ENCODE data around the gene RPLP2. TPM values are rescaled to one million over a fixed set of nuclear protein-coding genes. Genes with fewer than 3 reads are reported as not detected.

The RPLP2 gene
- total and polyA plus RNA-seq, 4 donors: 441 to 2,648 (median 1,513) TPM

DNA sequence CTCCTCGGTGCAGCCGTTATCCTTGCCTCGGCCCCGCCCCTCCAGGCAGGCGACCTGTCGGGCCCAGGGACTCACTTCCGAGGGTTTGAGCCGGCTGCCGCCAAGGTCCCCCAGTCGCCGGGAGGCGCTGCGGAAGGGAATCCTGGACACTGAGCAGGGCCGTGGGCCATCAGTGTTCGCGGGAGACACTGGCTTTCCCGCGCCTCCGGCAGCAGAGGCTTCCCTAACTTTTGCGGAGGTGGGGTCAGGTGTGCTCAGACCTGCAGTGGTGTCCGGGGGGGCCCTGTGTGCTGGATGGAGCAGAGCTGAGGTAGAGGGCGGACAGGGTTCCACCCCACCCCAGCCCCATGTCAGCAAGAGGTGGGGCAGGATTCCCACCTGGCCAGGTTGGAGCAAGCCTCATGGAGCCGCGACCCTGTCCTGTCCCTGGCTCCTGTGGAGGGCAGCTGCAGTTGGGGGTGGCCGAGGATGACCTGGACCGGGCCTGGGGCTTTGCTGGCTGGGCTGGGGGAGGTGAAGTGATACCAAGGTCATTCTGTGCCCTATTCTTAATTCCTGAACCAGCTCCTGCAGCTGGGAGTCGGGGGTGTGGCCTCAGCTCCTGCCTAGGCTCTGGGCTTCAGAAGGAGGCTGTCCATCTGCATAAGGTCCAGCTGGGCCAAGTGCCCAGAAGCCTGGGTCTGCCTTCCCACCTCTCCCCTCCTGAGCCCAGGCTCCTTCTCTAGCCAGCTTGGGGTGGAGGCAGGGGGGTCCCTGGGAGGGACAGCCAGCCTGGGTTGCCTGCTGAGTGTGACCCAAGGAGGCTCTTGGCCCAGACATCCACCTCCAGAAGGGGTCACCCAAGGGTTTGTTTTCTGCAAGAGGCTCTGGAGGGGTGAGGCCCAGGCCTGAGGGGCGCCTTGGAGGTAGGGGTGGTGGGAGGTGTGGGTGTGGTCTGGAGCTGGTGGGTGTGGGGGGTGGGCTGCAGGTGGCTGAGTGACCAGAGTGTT lies 41.3 kb downstream of the RPLP2 start:
- 85 to 88% methylated on average over 28 of the region's 28 CpGs for WGBS, 2 donors
- ATAC-seq (ENCODE audit: insufficient read depth, low FRiP score) (no peak), DNase-seq (no peak)
- peaks cover 0 to 36% (median 16%) of the 10 kb centered on the region in 5 donors for H3K4me1 ChIP-seq (ENCODE audit: control insufficient read depth in 5 of 5, insufficient read depth in 5 of 5, low read length in 5 of 5)
- no peak overlapping the region for H3K27ac ChIP-seq (ENCODE audit: low read depth in 1 of 2, low read length in 1 of 2)
- H3K9me3 ChIP-seq (ENCODE audit: control insufficient read depth in 4 of 4, insufficient read depth in 3 of 4, low read length in 3 of 4): no peaks in the 10 kb centered on the region
- H3K4me3 ChIP-seq: no peak overlapping the region
- H3K9ac ChIP-seq (ENCODE audit: insufficient read depth in 1 of 2, low read length in 2 of 2): no peak overlapping the region
- no peaks in the 10 kb centered on the region for H3K27me3 ChIP-seq (ENCODE audit: control insufficient read depth in 3 of 3, insufficient read depth in 3 of 3, low read length in 2 of 3)
- peaks cover 0 to 38% (median 0%) of the 10 kb centered on the region in 4 donors for H3K36me3 ChIP-seq (ENCODE audit: control insufficient read depth in 4 of 4, insufficient read depth in 4 of 4, low read length in 4 of 4)
- TF ChIP-seq, protein P1, sequence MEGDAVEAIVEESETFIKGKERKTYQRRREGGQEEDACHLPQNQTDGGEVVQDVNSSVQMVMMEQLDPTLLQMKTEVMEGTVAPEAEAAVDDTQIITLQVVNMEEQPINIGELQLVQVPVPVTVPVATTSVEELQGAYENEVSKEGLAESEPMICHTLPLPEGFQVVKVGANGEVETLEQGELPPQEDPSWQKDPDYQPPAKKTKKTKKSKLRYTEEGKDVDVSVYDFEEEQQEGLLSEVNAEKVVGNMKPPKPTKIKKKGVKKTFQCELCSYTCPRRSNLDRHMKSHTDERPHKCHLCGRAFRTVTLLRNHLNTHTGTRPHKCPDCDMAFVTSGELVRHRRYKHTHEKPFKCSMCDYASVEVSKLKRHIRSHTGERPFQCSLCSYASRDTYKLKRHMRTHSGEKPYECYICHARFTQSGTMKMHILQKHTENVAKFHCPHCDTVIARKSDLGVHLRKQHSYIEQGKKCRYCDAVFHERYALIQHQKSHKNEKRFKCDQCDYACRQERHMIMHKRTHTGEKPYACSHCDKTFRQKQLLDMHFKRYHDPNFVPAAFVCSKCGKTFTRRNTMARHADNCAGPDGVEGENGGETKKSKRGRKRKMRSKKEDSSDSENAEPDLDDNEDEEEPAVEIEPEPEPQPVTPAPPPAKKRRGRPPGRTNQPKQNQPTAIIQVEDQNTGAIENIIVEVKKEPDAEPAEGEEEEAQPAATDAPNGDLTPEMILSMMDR (IDR thresholded peaks at IDR 0.05; ENCODE audit: control extremely low read depth, extremely low read depth): no peak

- TF ChIP-seq, protein P1 (IDR thresholded peaks at IDR 0.05; ENCODE audit: control extremely low read depth, extremely low read depth): no peak
- peaks cover 0 to 33% (median 8%) of the 10 kb centered on the region in 5 donors for H3K4me1 ChIP-seq (ENCODE audit: control insufficient read depth in 5 of 5, insufficient read depth in 5 of 5, low read length in 5 of 5)
- peaks cover 0 to 35% (median 0%) of the 10 kb centered on the region in 4 donors for H3K36me3 ChIP-seq (ENCODE audit: control insufficient read depth in 4 of 4, insufficient read depth in 4 of 4, low read length in 4 of 4)
- WGBS, 2 donors: 89 to 92% methylated on average over 15 of the region's 15 CpGs
- no peak overlapping the region for H3K9ac ChIP-seq (ENCODE audit: insufficient read depth in 1 of 2, low read length in 2 of 2)
- no peaks in the 10 kb centered on the region for H3K27me3 ChIP-seq (ENCODE audit: control insufficient read depth in 3 of 3, insufficient read depth in 3 of 3, low read length in 2 of 3)
- H3K9me3 ChIP-seq (ENCODE audit: control insufficient read depth in 4 of 4, insufficient read depth in 3 of 4, low read length in 3 of 4): no peaks in the 10 kb centered on the region
- ATAC-seq (ENCODE audit: insufficient read depth, low FRiP score): no peak
- no peak overlapping the region for H3K27ac ChIP-seq (ENCODE audit: low read depth in 1 of 2, low read length in 1 of 2)
- DNase-seq: no peak
- H3K4me3 ChIP-seq: no peak overlapping the region
These were observed 43.0 kb downstream of the RPLP2 start for GRCh38 chr11:852762-853161.

- 93 to 94% methylated on average over 24 to 27 of the region's 27 CpGs for WGBS, 2 donors
- TF ChIP-seq, protein P1 (IDR thresholded peaks at IDR 0.05; ENCODE audit: control extremely low read depth, extremely low read depth): no peak
- H3K36me3 ChIP-seq (ENCODE audit: control insufficient read depth in 4 of 4, insufficient read depth in 4 of 4, low read length in 4 of 4): peaks cover 0 to 35% (median 0%) of the 10 kb centered on the region in 4 donors
These were observed 44.1 kb downstream of the RPLP2 start for GRCh38 chr11:853682-854448.

More at GRCh38 chr11:853682-854448, 44.1 kb downstream of the RPLP2 start:
- Histone ChIP-seq H3K4me3 (no peak overlapping the region), H3K4me1 (ENCODE audit: control insufficient read depth in 5 of 5, insufficient read depth in 5 of 5, low read length in 5 of 5) (peaks cover 0 to 24% (median 8%) of the 10 kb centered on the region in 5 donors), H3K27ac (ENCODE audit: low read depth in 1 of 2, low read length in 1 of 2) (no peak overlapping the region), H3K9me3 (ENCODE audit: control insufficient read depth in 4 of 4, insufficient read depth in 3 of 4, low read length in 3 of 4) (no peaks in the 10 kb centered on the region), H3K9ac (ENCODE audit: insufficient read depth in 1 of 2, low read length in 2 of 2) (no peak overlapping the region), H3K27me3 (ENCODE audit: control insufficient read depth in 3 of 3, insufficient read depth in 3 of 3, low read length in 2 of 3) (no peaks in the 10 kb centered on the region)
- DNase-seq: no peak
- no peak for ATAC-seq (ENCODE audit: insufficient read depth, low FRiP score)

Measured in lung (tissue), 12 donors.